HG02970 (cell line): Measurements from ENCODE around the gene SH3TC1.

Experiments used
- ATAC-seq: cut with Tn5 transposase; IDR thresholded peaks from one replicate; pipeline ENCODE4 v1.9.1; 2021; ENCODE audit warnings: mild to moderate bottlenecking, moderate library complexity, moderate number of reproducible peaks; ENCODE audit not compliant: unreplicated experiment, low FRiP score

The SH3TC1 gene

GRCh38 chr4:8197521-8197920, 1.6 kb upstream of the SH3TC1 start:
- ATAC-seq: no peak

DNA sequence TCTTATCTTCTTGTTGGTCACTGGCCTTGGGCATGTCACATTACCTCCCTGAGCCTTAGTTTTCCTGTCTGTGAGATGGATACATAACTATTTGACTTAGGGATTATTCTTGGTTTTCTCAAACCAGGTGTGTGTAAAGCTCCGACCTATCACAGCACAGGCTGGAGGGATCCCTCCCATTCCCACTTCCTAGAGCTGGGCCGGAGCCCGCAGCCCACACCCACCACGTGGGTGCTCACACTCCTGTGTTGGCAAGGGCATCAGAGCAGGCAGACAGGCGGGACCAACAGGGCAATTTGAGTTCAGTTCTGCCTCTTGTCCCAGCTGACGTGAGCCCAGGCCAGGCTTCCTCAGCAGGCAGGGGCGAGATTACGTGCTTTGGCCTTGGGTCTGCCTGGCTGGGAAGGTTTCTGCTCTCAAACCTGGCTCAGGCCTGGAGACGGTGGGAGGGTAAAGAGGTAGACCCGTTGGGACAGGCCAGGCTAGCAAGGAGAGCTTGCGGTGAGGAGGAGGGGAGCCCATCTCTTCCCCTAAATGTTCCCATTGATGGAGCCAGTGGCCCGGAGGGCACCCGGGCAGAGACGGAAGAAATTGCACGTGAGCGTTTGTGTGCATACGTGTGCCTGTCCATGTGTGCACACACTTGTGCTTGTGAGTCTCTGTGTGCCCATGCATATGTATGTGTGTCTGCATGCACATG, 734 bp upstream of the SH3TC1 start:
- ATAC-seq: no peak

DNA sequence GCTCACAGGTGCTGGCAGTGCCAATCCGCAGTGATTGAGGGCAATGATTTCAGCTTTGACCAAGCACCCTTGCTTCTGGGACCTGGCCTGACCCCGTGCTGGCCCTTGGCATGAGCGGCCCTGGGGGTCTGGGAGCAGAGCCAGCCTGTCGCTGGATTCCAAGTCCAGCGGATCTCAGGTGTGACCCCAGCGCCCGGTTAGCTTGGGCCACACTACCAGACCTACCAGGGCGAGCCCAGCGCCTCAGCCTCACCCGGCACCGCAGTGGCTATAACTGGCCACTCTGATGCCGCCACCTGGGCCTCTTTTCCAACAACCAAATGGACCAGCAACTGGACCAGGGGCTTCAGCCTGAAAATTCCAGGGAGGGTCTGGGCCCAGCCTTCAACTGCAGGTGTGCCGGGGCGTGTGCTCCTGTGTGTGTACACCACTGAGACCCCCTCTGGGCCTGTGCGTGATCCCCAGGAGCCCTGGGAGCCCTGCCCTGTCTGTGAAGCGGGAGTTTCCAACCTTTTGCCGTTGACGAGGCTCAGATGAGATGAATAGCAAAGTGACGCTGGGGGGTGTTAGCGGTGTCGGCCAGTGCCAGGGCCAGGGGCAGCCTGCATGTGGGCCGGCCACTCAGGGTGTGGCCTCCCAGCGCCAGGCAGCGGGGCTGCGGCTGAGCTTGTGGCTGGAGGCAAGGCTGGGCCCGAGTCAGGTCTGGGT, 658 bp downstream of the SH3TC1 start:
- no peak for ATAC-seq

- no peak for ATAC-seq
Measured at GRCh38 chr4:8200302-8200975, 1.3 kb downstream of the SH3TC1 start.

DNA sequence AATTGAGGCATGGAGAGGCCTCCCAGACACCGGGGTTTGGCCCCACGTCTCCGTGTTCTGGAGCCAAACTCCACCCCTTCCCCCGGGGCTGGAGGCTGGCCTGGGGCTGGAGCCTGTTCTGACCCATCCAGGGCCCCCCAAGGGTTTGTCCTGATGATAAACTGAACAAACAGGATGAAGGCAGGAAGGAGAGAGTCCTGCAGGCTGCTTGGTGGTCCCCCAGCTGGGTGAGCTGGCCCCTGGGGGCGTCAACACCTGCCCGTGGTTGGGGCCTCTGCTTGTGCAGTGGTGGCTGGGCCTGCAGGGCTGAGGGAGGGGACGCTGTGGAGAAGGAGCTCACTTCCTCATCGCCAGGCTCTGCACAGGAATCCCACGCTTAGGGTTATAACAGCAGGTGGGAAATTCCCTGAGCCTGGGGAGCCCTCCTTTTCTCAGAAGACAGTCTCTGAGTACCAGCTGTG, 2.3 kb downstream of the SH3TC1 start:
- ATAC-seq: peak; percentile 27

DNA sequence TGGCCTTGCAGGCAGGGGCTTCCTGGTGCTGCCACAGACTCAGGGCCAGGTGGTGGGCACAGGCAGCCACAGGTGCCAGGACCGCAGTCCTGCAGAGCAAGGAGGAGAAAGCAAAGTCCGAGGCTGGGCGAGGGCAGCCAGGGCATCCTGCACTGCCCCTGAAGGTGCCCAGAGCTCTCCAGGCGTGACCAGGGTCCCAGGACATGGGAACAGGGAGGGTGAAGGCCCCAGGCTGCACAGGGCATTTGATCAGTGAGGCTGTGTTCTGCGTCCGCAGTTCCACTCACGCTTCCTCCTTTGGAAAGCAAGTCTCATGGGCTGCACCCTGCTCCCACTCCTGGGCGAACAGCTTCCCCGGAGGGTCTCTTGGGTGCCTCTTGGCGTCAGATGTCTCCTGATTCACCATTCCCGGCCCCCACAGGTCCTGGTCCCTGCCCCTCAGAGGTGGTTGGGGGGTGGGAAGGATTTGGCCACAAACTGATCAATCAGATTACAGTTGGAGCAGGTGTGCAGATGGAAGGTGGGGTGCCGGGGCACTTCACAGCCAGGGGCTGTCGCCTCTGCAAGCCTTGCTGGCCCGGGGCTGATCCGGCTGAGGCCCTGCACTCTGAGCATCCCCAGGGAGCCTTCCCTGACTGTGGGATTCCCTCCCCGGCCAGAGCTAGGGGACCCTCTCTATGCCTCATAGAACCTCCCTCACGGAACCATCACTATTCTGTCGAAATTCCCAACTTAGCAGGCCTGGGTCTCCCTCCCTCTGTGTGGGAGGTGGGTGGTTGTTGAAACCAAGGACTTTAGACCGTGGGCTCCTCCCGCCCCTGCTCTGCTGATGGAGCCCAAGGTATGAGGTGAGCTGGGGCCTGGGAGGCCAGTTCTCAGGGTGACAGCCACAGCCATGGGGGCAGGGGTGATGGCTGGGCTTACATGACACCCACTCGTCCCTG, 3.3 kb downstream of the SH3TC1 start:
- ATAC-seq: no peak

- ATAC-seq: no peak
Measured at GRCh38 chr4:8203052-8203401, 3.9 kb downstream of the SH3TC1 start.

DNA sequence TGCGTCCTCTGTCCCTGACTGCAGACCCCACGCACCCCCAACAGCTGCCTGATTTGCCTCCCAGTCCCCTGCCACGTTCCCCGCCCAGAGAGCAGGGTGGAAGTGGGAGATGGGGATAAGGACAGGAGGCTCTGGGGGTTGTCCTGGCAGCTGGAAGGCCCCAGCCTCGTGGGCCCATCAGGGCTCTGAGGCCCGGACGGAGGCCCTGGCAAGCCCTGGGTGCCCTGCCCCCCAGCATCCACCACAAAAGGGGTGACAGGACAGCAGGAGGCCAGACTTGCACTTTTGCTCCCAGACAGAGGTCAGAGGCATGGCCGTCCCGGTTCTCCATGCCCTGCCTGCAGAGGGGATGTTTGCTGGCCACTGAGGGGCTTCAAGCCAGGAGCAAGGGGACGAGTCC, 4.7 kb downstream of the SH3TC1 start:
- no peak for ATAC-seq

- no peak for ATAC-seq
Measured at GRCh38 chr4:8204576-8205227, 5.6 kb downstream of the SH3TC1 start.

DNA sequence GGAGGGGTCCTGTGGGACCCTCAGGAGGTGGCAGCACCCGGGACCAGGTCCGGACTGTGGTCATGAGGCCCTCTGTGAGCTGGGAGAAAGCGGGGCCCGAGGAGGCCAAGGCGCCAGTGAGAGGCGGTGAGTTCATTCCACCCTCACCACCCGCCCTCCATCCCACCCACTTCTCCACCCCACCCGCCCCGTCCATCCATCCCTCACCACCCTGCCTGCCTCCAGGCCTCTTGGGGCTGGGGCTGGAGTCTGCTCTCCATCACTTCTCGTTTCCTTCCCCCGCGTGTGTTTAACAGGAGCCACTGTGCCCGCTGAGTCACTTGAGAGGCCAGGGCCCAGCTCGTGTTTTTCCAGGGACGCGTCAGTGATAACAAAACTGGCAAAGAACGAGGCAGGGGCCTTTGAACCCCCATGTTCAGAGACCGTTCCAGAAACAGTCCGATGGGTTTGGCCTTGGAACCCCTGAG, 6.2 kb downstream of the SH3TC1 start:
- ATAC-seq: no peak

DNA sequence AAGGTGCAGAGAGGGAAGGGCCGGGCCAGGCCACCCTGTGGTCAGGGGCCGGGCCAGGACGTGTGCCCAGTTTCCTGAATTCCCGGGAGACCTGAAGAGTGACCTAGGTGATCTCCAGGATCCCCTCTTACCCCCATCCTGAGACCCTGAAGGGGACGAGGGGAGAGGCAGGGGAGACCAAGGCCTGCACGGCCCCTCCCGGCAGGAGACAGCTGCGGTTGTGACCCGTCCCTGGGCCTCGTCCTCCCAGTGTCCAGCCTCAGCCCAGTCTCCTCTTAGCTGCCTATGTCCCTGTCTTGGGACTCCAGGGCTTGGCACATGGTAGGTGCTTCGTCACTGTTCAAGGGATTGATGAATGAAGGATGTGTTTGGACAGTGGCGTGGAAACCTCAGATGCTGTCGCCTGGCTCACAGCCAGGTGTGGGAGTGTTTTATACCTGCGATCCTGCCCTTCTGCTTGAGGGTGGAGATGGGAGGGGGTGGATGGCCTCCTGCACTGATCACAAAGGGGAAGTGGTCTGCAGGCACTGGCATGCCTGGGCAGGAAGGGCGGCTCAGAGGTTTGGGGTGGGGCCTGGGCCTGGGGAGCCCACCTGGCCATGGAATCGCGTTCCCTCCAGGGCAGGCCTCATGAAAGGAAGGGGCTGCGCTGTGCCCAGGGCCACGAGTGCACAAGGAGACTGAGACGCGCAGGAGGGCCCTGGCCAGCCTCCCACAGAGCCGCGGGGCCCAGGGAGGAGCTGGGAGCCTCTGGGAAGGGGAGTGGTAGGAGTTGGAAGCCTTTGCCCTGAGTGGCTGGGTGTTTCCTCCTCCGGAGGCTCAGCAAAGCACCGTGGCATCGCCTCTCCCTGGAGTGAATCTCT, 6.9 kb downstream of the SH3TC1 start:
- ATAC-seq: no peak

DNA sequence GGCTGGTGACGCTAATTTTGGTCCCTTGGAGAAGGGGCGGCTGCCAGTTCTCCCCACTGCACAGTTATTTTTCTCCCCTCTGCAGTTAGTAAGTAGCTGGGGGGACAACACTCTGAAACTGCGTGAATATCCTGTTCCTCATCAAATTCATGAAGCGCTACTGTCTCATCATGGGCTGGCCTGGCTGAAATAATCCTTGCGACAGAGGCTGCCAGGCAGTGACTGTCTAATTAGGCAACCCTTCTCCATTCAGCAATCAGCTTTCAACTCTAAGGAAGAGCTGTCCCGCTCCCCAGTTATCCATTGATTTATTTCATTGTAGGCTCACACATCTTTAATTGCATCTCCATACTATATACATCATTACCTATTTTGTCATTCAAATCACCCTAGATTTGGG, 8.2 kb downstream of the SH3TC1 start:
- no peak for ATAC-seq

DNA sequence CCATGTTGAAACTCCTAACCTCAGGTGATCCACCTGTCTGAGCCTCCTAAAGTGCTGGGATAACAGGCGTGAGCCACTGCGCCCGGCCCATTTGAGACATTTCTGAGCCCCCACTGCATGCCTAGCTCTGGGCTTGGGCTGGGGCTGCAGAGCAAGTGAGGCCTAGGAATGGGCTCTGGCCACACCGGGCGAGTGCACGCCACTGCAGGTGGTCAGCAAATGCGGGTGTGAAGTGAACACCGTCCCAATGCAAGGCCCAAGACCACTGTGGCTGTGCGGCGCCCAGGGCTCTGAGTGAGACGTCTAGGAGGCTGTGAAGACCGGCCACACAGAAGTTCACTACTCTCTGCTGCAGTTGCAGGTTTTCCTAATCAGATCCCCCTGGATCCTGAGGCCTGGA, 9.5 kb downstream of the SH3TC1 start:
- no peak for ATAC-seq

GRCh38 chr4:8209181-8209874, 10.2 kb downstream of the SH3TC1 start:
- ATAC-seq: no peak

DNA sequence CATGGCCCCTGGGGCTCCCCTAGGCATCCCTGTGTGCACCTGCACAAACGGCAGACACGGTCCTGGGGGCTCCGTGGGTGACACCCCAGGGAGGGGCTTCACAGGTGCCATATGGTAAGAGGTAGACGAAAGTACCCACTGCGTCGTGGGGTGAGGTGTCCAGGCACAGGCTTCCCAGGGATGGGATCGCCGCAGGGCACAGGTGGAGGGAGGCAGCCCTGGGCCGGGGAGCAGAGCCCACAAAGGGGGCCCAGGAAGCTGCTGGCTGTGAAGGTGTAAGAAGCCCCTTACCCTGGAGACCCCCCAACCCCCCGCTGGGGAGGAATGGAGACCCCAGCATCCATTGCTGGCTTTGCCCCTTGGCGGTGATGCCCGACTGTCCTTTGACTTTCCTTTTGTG, 10.9 kb downstream of the SH3TC1 start:
- no peak for ATAC-seq

- ATAC-seq: no peak
Measured at GRCh38 chr4:8210616-8211015, 11.5 kb downstream of the SH3TC1 start.

- ATAC-seq: no peak
Measured at GRCh38 chr4:8211251-8211650, 12.2 kb downstream of the SH3TC1 start.

GRCh38 chr4:8211737-8212581, 12.9 kb downstream of the SH3TC1 start:
- ATAC-seq: no peak
